ENCODE measurements around the gene OR2H2.

- no peak for TF ChIP-seq CTCF (conservative IDR thresholded peaks at IDR 0.05; ENCODE audit: low read depth in 2 of 2)
- no peak for TF ChIP-seq CREB1 (CRISPR knock-in tag; IDR thresholded peaks at IDR 0.05; ENCODE audit: low read depth)
- TF ChIP-seq EZH2phosphoT487 (IDR thresholded peaks at IDR 0.05; ENCODE audit: unreplicated experiment): no peak
- no peak for TF ChIP-seq REST (IDR thresholded peaks at IDR 0.05; ENCODE audit: unreplicated experiment)
- TF ChIP-seq EZH2 (IDR thresholded peaks at IDR 0.05; ENCODE audit: low read depth, unreplicated experiment): no peak
- TF ChIP-seq POLR2AphosphoS5 (IDR thresholded peaks at IDR 0.05; ENCODE audit: low read depth): no peak
- no peak for TF ChIP-seq JUNB (IDR thresholded peaks at IDR 0.05; ENCODE audit: unreplicated experiment)
These were observed 42.2 kb downstream of the OR2H2 start for GRCh38 chr6:29626948-29627754.

All from GM23338 (cell line).